ENCODE measurements around the gene XRCC3. TPM values are rescaled to one million over a fixed set of nuclear protein-coding genes. Genes with fewer than 3 reads are reported as not detected.

The XRCC3 gene
- total and polyA plus RNA-seq, 4 donors: 1.7 to 14.1 (median 2.8) TPM

GRCh38 chr14:103671911-103672310, 43.3 kb downstream of the XRCC3 start:
- Histone ChIP-seq H3K4me3 (ENCODE audit: low read depth in 1 of 3, low read length in 3 of 3) (no peak overlapping the region), H3K9me3 (ENCODE audit: control insufficient read depth in 4 of 4, low read length in 3 of 4) (no peaks in the 10 kb centered on the region), H3K36me3 (ENCODE audit: control insufficient read depth in 4 of 4, insufficient read depth in 3 of 4, low read depth in 1 of 4, low read length in 3 of 4) (peaks cover 10 to 78% (median 62%) of the 10 kb centered on the region in 4 donors), H3K27me3 (ENCODE audit: control insufficient read depth in 4 of 4, insufficient read depth in 4 of 4, low read length in 3 of 4) (no peaks in the 10 kb centered on the region), H3K9ac (ENCODE audit: low read depth in 1 of 2, low read length in 2 of 2) (no peak overlapping the region), H3K4me1 (ENCODE audit: control insufficient read depth in 4 of 4, insufficient read depth in 4 of 4, low read length in 3 of 4) (no peaks in the 10 kb centered on the region), H3K27ac (ENCODE audit: low read depth in 1 of 2, low read length in 2 of 2) (no peak overlapping the region)
- no peak for TF ChIP-seq REST (IDR thresholded peaks at IDR 0.05)
- TF ChIP-seq TAF1 (conservative IDR thresholded peaks at IDR 0.05): no peak
- no peak for TF ChIP-seq FOXA1 (IDR thresholded peaks at IDR 0.05)
- no peak for TF ChIP-seq HNF4G (IDR thresholded peaks at IDR 0.05)
- TF ChIP-seq RXRA (IDR thresholded peaks at IDR 0.05): no peak
- TF ChIP-seq CTCF (IDR thresholded peaks at IDR 0.05; ENCODE audit: low read depth, low read length, missing input control): no peak
- TF ChIP-seq JUND (IDR thresholded peaks at IDR 0.05): no peak
- TF ChIP-seq YY1 (IDR thresholded peaks at IDR 0.05): no peak
- no peak for TF ChIP-seq SP1 (IDR thresholded peaks at IDR 0.05)
- TF ChIP-seq ZBTB33 (IDR thresholded peaks at IDR 0.05): no peak
- no peak for TF ChIP-seq MAX (IDR thresholded peaks at IDR 0.05)
- no peak for TF ChIP-seq GABPA (IDR thresholded peaks at IDR 0.05 in 1 of 2, conservative IDR thresholded peaks at IDR 0.05 in 1 of 2)
- no peak for TF ChIP-seq HNF4A (conservative IDR thresholded peaks at IDR 0.05)
- TF ChIP-seq RAD21 (IDR thresholded peaks at IDR 0.05): no peak
- TF ChIP-seq NR2F2 (IDR thresholded peaks at IDR 0.05): no peak
- no peak for TF ChIP-seq EGR1 (IDR thresholded peaks at IDR 0.05; ENCODE audit: low read depth in 2 of 2)
- DNase-seq (ENCODE audit: low spot score): no peak
- WGBS: 98% methylated on average over 4 of the region's 4 CpGs

GRCh38 chr14:103669370-103669769, 45.9 kb downstream of the XRCC3 start:
- no peak overlapping the region for H3K27ac ChIP-seq (ENCODE audit: low read depth in 1 of 2, low read length in 2 of 2)
- no peaks in the 10 kb centered on the region for H3K9me3 ChIP-seq (ENCODE audit: control insufficient read depth in 4 of 4, low read length in 3 of 4)
- peaks cover 5 to 57% (median 42%) of the 10 kb centered on the region in 4 donors for H3K36me3 ChIP-seq (ENCODE audit: control insufficient read depth in 4 of 4, insufficient read depth in 3 of 4, low read depth in 1 of 4, low read length in 3 of 4)
- no peaks in the 10 kb centered on the region for H3K27me3 ChIP-seq (ENCODE audit: control insufficient read depth in 4 of 4, insufficient read depth in 4 of 4, low read length in 3 of 4)
- DNase-seq (ENCODE audit: low spot score): no peak
- no peak overlapping the region for H3K9ac ChIP-seq (ENCODE audit: low read depth in 1 of 2, low read length in 2 of 2)
- H3K4me1 ChIP-seq (ENCODE audit: control insufficient read depth in 4 of 4, insufficient read depth in 4 of 4, low read length in 3 of 4): no peaks in the 10 kb centered on the region
- H3K4me3 ChIP-seq (ENCODE audit: low read depth in 1 of 3, low read length in 3 of 3): no peak overlapping the region
- 99% methylated on average over 2 of the region's 2 CpGs for WGBS
- TF ChIP-seq RXRA (IDR thresholded peaks at IDR 0.05) (no peak), CTCF (IDR thresholded peaks at IDR 0.05; ENCODE audit: low read depth, low read length, missing input control) (no peak), TAF1 (conservative IDR thresholded peaks at IDR 0.05) (no peak), SP1 (IDR thresholded peaks at IDR 0.05) (no peak), HNF4A (conservative IDR thresholded peaks at IDR 0.05) (no peak), FOXA2 (IDR thresholded peaks at IDR 0.05) (no peak), ATF3 (IDR thresholded peaks at IDR 0.05) (no peak), NR2F2 (IDR thresholded peaks at IDR 0.05) (no peak), HNF4G (IDR thresholded peaks at IDR 0.05) (no peak), RAD21 (IDR thresholded peaks at IDR 0.05) (no peak), GABPA (IDR thresholded peaks at IDR 0.05 in 1 of 2, conservative IDR thresholded peaks at IDR 0.05 in 1 of 2) (no peak), JUND (IDR thresholded peaks at IDR 0.05) (no peak)

All from liver (tissue), 9 donors.